SK-N-SH (cell line): Measurements from ENCODE around the gene MRPL18. TPM values are rescaled to one million over a fixed set of nuclear protein-coding genes. Genes with fewer than 3 reads are reported as not detected.

Source experiments
- CTCF ChIA-PET: fragments of 300-600, 350-600 bp; formaldehyde crosslinking; extraction: SDS; loops from one replicate; lab custom pipeline; 2021; lab: Yijun Ruan, JAX
- POLR2A ChIA-PET: fragments of 350-600 bp; sonication (Branson Sonifier 250); formaldehyde crosslinking; extraction: SDS; loops from one replicate; lab custom pipeline; 2020; ENCODE audit warnings: antibody characterized with exemption, inconsistent platforms; lab: Yijun Ruan, JAX
- DNase-seq: peaks from one replicate; pipeline ENCODE4 v3.0.0; 2012
- H2AFZ ChIP-seq: fragments of 200-600 bp; sonication (generic); 2 replicates; pipeline ENCODE4 v1.8.1; 2016; ENCODE audit warnings: antibody characterized with exemption, mild to moderate bottlenecking, low read depth
- H3F3A ChIP-seq: fragments of 200-600 bp; sonication (generic); replicated peaks from 2 replicates; pipeline ENCODE3; 2016; ENCODE audit warnings: antibody characterized with exemption, mild to moderate bottlenecking; ENCODE audit not compliant: insufficient read depth
- H3K27ac ChIP-seq, 2 experiments: fragments of 200-500 bp in 1 of 2; fragments of 200-600 bp in 1 of 2; sonication (Bioruptor generic) in 1 of 2; sonication (generic), shearing (Covaris generic) in 1 of 2; 2 replicates each; pipeline versions ENCODE4 v1.5.1 to v1.6.1; 2014 to 2016; ENCODE audit warnings: low read depth in 2 of 2, inconsistent platforms in 1 of 2, low read length in 1 of 2, mild to moderate bottlenecking in 1 of 2, mixed read lengths in 1 of 2
- H3K27me3 ChIP-seq: fragments of 200-600 bp; sonication (generic), shearing (Covaris generic); 2 replicates; pipeline ENCODE4 v1.6.1; 2016; ENCODE audit warnings: mixed run types; ENCODE audit not compliant: insufficient read depth
- H3K36me3 ChIP-seq, 2 experiments: fragments of 200-500 bp in 1 of 2; fragments of 200-600 bp in 1 of 2; sonication (Bioruptor generic) in 1 of 2; sonication (generic) in 1 of 2; replicated peaks in 1 of 2; 2 replicates each; pipeline versions ENCODE3 to v1.5.1; 2014 to 2016; ENCODE audit warnings: low read length in 1 of 2, mild to moderate bottlenecking in 1 of 2; ENCODE audit not compliant: insufficient read depth in 2 of 2, control insufficient read depth in 1 of 2
- H3K4me1 ChIP-seq, 2 experiments: fragments of 200-500 bp in 1 of 2; fragments of 200-600 bp in 1 of 2; sonication (Bioruptor generic) in 1 of 2; sonication (generic), shearing (Covaris generic) in 1 of 2; 2 replicates each; pipeline versions ENCODE4 v1.5.1 to v1.6.1; 2014 to 2016; ENCODE audit warnings: low read depth in 1 of 2, low read length in 1 of 2, mixed run types in 1 of 2; ENCODE audit not compliant: insufficient read depth in 2 of 2, control insufficient read depth in 1 of 2
- H3K4me2 ChIP-seq: fragments of 200-600 bp; sonication (generic), shearing (Covaris generic); 2 replicates; pipeline ENCODE4 v1.6.1; 2017; ENCODE audit warnings: mixed run types
- H3K4me3 ChIP-seq, 2 experiments: fragments of 200-500 bp in 1 of 2; fragments of 200-600 bp in 1 of 2; sonication (Bioruptor generic) in 1 of 2; sonication (generic), shearing (Covaris generic) in 1 of 2; 2 replicates each; pipeline versions ENCODE4 v1.5.1 to v1.8.1; 2014 to 2016; ENCODE audit warnings: low read depth in 2 of 2, inconsistent platforms in 1 of 2, low read length in 1 of 2, mild to moderate bottlenecking in 1 of 2, mixed read lengths in 1 of 2, moderate library complexity in 1 of 2
- H3K79me2 ChIP-seq: fragments of 200-600 bp; sonication (generic); 2 replicates; pipeline ENCODE4 v1.8.1; 2017; ENCODE audit warnings: mild to moderate bottlenecking; ENCODE audit not compliant: insufficient read depth
- H3K9ac ChIP-seq: fragments of 200-600 bp; sonication (generic); 2 replicates; pipeline ENCODE4 v1.6.1; 2017; ENCODE audit warnings: mixed run types
- H3K9me2 ChIP-seq: fragments of 200-600 bp; sonication (generic); 2 replicates; pipeline ENCODE4 v1.6.1; 2017; ENCODE audit warnings: mixed run types
- H3K9me3 ChIP-seq: fragments of 200-600 bp; sonication (generic); 2 replicates; pipeline ENCODE4 v1.6.1; 2017; ENCODE audit warnings: mixed run types, mild to moderate bottlenecking, moderate library complexity
- H4K20me1 ChIP-seq: fragments of 200-600 bp; sonication (generic); 2 replicates; pipeline ENCODE4 v1.6.1; 2017; ENCODE audit warnings: mild to moderate bottlenecking, mixed run types; ENCODE audit not compliant: insufficient read depth
- CHD2 ChIP-seq: fragments of 150-350 bp; IDR thresholded peaks from 2 replicates; pipeline ENCODE4 v1.6.1; 2018; ENCODE audit warnings: low read length; ENCODE audit not compliant: partially characterized antibody
- EZH2phosphoT487 ChIP-seq: fragments of 200-600 bp; sonication (generic); IDR thresholded peaks from 2 replicates; pipeline ENCODE4 v1.6.1; 2017; ENCODE audit warnings: low read depth, mixed run types, mild to moderate bottlenecking, antibody characterized with exemption, moderate library complexity, borderline replicate concordance
- FOSL2 ChIP-seq: IDR thresholded peaks from 2 replicates; pipeline ENCODE4 v1.4.0; 2012; ENCODE audit warnings: low read depth, mild to moderate bottlenecking, moderate library complexity, borderline replicate concordance
- GABPA ChIP-seq: IDR thresholded peaks from 2 replicates; pipeline ENCODE4 v1.4.0; 2012; ENCODE audit warnings: low read depth, mild to moderate bottlenecking
- JUND ChIP-seq: IDR thresholded peaks from 2 replicates; pipeline ENCODE4 v1.4.0; 2012
- PBX3 ChIP-seq: IDR thresholded peaks from 2 replicates; pipeline ENCODE4; 2012
- POLR2AphosphoS5 ChIP-seq: IDR thresholded peaks from 2 replicates; pipeline ENCODE4 v1.6.1; 2012; ENCODE audit warnings: low read depth, low read length
- RAD21 ChIP-seq: IDR thresholded peaks from 2 replicates; pipeline ENCODE4 v1.6.1; 2012; ENCODE audit warnings: mild to moderate bottlenecking, low read length
- RXRA ChIP-seq: IDR thresholded peaks from 2 replicates; pipeline ENCODE4 v1.4.0; 2012; ENCODE audit warnings: low read depth, mild to moderate bottlenecking, borderline replicate concordance
- TEAD4 ChIP-seq: IDR thresholded peaks from 2 replicates; pipeline ENCODE4 v1.4.0; 2012; ENCODE audit warnings: mild to moderate bottlenecking, borderline replicate concordance; ENCODE audit not compliant: insufficient read depth
- WGBS: methylation state at CpG from one replicate; pipeline ENCODE4 v1.1.6; 2017; ENCODE audit warnings: low lambda C conversion rate; 5-methylcytosine and 5-hydroxymethylcytosine counted together
- polyA plus RNA-seq, 3 experiments: library from polyadenylated mRNA; depleted of rRNA; stranded (reverse); fragments of >200 nt; gene quantifications; 2 replicates each; pipeline ENCODE4 v1.2.3, GENCODE V29; 2012
- TF ChIP-seq, protein P1 (sequence below): IDR thresholded peaks from 2 replicates; pipeline ENCODE4 v1.6.1; 2012; ENCODE audit warnings: mild to moderate bottlenecking, low read depth, low read length, moderate library complexity
- TF ChIP-seq, protein P2 (sequence below): IDR thresholded peaks from 2 replicates; pipeline ENCODE4 v1.4.0; 2012; ENCODE audit warnings: low read depth, borderline replicate concordance
- TF ChIP-seq, protein P3 (sequence below): fragments of 150-350 bp; IDR thresholded peaks from 2 replicates; pipeline ENCODE4 v1.6.1; 2016; ENCODE audit warnings: mild to moderate bottlenecking, low read depth, low read length
- TF ChIP-seq, protein P4 (sequence below): IDR thresholded peaks from 2 replicates; pipeline ENCODE4 v1.4.0; 2012; ENCODE audit warnings: low read depth, borderline replicate concordance

The MRPL18 gene
- polyA plus RNA-seq, 1 of the 3 experiments (the other 2 are of a cell fraction): 84.4 TPM

GRCh38 chr6:159761873-159762680, 28.2 kb upstream of the MRPL18 start, which contains the start of gene ACAT2 (continued):
- TF ChIP-seq, protein P1, sequence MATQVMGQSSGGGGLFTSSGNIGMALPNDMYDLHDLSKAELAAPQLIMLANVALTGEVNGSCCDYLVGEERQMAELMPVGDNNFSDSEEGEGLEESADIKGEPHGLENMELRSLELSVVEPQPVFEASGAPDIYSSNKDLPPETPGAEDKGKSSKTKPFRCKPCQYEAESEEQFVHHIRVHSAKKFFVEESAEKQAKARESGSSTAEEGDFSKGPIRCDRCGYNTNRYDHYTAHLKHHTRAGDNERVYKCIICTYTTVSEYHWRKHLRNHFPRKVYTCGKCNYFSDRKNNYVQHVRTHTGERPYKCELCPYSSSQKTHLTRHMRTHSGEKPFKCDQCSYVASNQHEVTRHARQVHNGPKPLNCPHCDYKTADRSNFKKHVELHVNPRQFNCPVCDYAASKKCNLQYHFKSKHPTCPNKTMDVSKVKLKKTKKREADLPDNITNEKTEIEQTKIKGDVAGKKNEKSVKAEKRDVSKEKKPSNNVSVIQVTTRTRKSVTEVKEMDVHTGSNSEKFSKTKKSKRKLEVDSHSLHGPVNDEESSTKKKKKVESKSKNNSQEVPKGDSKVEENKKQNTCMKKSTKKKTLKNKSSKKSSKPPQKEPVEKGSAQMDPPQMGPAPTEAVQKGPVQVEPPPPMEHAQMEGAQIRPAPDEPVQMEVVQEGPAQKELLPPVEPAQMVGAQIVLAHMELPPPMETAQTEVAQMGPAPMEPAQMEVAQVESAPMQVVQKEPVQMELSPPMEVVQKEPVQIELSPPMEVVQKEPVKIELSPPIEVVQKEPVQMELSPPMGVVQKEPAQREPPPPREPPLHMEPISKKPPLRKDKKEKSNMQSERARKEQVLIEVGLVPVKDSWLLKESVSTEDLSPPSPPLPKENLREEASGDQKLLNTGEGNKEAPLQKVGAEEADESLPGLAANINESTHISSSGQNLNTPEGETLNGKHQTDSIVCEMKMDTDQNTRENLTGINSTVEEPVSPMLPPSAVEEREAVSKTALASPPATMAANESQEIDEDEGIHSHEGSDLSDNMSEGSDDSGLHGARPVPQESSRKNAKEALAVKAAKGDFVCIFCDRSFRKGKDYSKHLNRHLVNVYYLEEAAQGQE: no peak

- CTCF ChIA-PET: interaction anchor here (0.7 kb wide), 1 partner anchor 28 kb away, joined by 3 read pairs; the partner anchor contains the start of gene MRPL18
- H3F3A ChIP-seq: peaks cover 30% of the 10 kb centered on the region
- H3K27me3 ChIP-seq: no peaks in the 10 kb centered on the region
- H3K9ac ChIP-seq: peak overlapping the region; percentile 87; the same call in 1 of the 2 replicates
- DNase-seq: no peak
- H3K79me2 ChIP-seq: peaks cover 18% of the 10 kb centered on the region
- POLR2A ChIA-PET: no interaction called here
- H4K20me1 ChIP-seq: no peaks in the 10 kb centered on the region
- peaks cover 13 to 20% of the 10 kb centered on the region in 2 experiments for H3K4me1 ChIP-seq
- H3K4me2 ChIP-seq: peak overlapping the region; percentile 99
- H3K36me3 ChIP-seq: peaks cover 35 to 47% of the 10 kb centered on the region in 2 experiments
- H2AFZ ChIP-seq: peak overlapping the region; percentile 75; the same call in 1 of the 2 replicates
- peak overlapping the region; percentile 54 to 94; a peak in 2 of 4 replicates for H3K27ac ChIP-seq
- no peaks in the 10 kb centered on the region for H3K9me2 ChIP-seq
- peak overlapping the region; percentile 75 to 85 for H3K4me3 ChIP-seq
- no peaks in the 10 kb centered on the region for H3K9me3 ChIP-seq
- 13% methylated on average over 12 of the region's 16 CpGs for WGBS
- TF ChIP-seq, protein P2, sequence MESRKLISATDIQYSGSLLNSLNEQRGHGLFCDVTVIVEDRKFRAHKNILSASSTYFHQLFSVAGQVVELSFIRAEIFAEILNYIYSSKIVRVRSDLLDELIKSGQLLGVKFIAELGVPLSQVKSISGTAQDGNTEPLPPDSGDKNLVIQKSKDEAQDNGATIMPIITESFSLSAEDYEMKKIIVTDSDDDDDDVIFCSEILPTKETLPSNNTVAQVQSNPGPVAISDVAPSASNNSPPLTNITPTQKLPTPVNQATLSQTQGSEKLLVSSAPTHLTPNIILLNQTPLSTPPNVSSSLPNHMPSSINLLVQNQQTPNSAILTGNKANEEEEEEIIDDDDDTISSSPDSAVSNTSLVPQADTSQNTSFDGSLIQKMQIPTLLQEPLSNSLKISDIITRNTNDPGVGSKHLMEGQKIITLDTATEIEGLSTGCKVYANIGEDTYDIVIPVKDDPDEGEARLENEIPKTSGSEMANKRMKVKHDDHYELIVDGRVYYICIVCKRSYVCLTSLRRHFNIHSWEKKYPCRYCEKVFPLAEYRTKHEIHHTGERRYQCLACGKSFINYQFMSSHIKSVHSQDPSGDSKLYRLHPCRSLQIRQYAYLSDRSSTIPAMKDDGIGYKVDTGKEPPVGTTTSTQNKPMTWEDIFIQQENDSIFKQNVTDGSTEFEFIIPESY: no peak
- no peak for TF ChIP-seq FOSL2
- TF ChIP-seq EZH2phosphoT487: no peak
- no peak for TF ChIP-seq RXRA
- no peak for TF ChIP-seq PBX3
- TF ChIP-seq TEAD4: no peak
- no peak for TF ChIP-seq GABPA
- no peak for TF ChIP-seq CHD2
- TF ChIP-seq, protein P1: no peak
- TF ChIP-seq RAD21: no peak
- TF ChIP-seq, protein P3, sequence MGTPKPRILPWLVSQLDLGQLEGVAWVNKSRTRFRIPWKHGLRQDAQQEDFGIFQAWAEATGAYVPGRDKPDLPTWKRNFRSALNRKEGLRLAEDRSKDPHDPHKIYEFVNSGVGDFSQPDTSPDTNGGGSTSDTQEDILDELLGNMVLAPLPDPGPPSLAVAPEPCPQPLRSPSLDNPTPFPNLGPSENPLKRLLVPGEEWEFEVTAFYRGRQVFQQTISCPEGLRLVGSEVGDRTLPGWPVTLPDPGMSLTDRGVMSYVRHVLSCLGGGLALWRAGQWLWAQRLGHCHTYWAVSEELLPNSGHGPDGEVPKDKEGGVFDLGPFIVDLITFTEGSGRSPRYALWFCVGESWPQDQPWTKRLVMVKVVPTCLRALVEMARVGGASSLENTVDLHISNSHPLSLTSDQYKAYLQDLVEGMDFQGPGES: no peak
- no peak for TF ChIP-seq JUND
- TF ChIP-seq POLR2AphosphoS5: no peak
- TF ChIP-seq, protein P4, sequence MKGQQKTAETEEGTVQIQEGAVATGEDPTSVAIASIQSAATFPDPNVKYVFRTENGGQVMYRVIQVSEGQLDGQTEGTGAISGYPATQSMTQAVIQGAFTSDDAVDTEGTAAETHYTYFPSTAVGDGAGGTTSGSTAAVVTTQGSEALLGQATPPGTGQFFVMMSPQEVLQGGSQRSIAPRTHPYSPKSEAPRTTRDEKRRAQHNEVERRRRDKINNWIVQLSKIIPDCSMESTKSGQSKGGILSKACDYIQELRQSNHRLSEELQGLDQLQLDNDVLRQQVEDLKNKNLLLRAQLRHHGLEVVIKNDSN: no peak
Observed at GRCh38 chr6:159762681-159763293, 27.5 kb upstream of the MRPL18 start.
